ENCODE results near the gene BTN2A1.

- TF ChIP-seq YY1 (IDR thresholded peaks at IDR 0.05; ENCODE audit: insufficient read depth, insufficient read length) (no peak), SUZ12 (IDR thresholded peaks at IDR 0.05; ENCODE audit: extremely low read depth, insufficient read depth, insufficient read length) (no peak), ZNF274 (IDR thresholded peaks at IDR 0.05; ENCODE audit: low read depth, low read length) (no peak)
These were observed 10.5 kb upstream of the BTN2A1 start for GRCh38 chr6:26447257-26447656.
